Measurements from ENCODE around the gene ZNF446. TPM values are rescaled to one million over a fixed set of nuclear protein-coding genes. Genes with fewer than 3 reads are reported as not detected.
"Not testable (repeated sequence)": the region's sequence is repeated elsewhere in the genome, so short reads cannot be mapped to it uniquely, and the experiment has no call there.

ZNF446 gene
- total RNA-seq, 1 donor from 2014 or later, result 9.9 TPM

DNA sequence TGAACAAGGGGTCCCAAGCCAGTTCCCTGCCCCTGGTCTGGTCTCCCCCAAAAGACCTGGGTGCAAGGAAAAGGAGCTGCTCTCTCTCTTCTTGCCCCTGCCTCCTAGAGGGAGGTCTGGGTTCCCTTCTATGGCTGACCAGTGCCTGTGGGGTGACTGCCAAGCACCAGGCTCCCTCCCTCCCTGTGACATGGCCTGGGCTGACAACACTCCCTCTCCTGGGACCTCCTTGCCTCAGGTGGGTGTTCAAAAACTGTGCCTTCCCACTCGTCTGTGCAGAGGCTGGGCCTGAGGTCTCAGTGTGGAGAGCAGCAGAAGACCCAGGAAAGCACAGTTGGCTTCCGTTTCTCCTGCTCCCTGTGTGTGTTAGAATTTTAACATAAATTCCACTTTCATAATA lies 4.7 kb downstream of the ZNF446 start:
- Mint-ChIP-seq H3K27ac (ENCODE audit: unreplicated experiment) (no peak overlapping the region), H3K9me3 (ENCODE audit: unreplicated experiment) (no peaks in the 10 kb centered on the region), H3K4me1 (ENCODE audit: unreplicated experiment) (peaks cover 4% of the 10 kb centered on the region), H3K36me3 (ENCODE audit: low read depth, unreplicated experiment) (peaks cover 8% of the 10 kb centered on the region), H3K4me3 (ENCODE audit: unreplicated experiment) (peak overlapping the region; percentile 25), H3K27me3 (ENCODE audit: unreplicated experiment) (peaks cover 5% of the 10 kb centered on the region)
- TF ChIP-seq, protein P1, sequence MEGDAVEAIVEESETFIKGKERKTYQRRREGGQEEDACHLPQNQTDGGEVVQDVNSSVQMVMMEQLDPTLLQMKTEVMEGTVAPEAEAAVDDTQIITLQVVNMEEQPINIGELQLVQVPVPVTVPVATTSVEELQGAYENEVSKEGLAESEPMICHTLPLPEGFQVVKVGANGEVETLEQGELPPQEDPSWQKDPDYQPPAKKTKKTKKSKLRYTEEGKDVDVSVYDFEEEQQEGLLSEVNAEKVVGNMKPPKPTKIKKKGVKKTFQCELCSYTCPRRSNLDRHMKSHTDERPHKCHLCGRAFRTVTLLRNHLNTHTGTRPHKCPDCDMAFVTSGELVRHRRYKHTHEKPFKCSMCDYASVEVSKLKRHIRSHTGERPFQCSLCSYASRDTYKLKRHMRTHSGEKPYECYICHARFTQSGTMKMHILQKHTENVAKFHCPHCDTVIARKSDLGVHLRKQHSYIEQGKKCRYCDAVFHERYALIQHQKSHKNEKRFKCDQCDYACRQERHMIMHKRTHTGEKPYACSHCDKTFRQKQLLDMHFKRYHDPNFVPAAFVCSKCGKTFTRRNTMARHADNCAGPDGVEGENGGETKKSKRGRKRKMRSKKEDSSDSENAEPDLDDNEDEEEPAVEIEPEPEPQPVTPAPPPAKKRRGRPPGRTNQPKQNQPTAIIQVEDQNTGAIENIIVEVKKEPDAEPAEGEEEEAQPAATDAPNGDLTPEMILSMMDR (IDR thresholded peaks at IDR 0.05; ENCODE audit: unreplicated experiment), result no peak
- no peak for DNase-seq (ENCODE audit: low spot score)

DNA sequence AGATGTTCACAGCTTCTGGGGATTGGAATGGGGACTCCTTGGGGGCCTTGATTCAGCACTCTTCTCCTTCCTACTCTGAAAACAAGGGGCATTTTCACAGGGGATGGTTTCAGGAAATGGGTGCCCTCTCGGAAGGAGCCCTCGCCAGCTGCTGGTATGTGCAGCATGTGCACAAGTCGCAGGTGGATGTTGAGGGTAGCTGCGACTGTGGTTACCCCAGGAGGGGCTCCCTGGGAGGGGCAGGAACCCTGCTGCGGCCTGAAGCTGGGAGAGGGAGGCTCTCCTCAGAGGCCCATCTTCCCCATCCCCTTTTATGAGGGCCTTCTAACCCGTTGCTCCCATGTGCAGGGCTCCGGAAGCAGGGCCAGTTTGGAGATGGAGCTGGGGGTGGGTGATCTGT lies 6.2 kb downstream of the ZNF446 start:
- Mint-ChIP-seq H3K9me3 (ENCODE audit: unreplicated experiment) (no peaks in the 10 kb centered on the region), H3K27ac (ENCODE audit: unreplicated experiment) (no peak overlapping the region), H3K4me3 (ENCODE audit: unreplicated experiment) (no peak overlapping the region), H3K4me1 (ENCODE audit: unreplicated experiment) (no peaks in the 10 kb centered on the region), H3K27me3 (ENCODE audit: unreplicated experiment) (peaks cover 3% of the 10 kb centered on the region), H3K36me3 (ENCODE audit: low read depth, unreplicated experiment) (peaks cover 5% of the 10 kb centered on the region)
- TF ChIP-seq, protein P1 (IDR thresholded peaks at IDR 0.05; ENCODE audit: unreplicated experiment), result no peak
- no peak for DNase-seq (ENCODE audit: low spot score)

DNA sequence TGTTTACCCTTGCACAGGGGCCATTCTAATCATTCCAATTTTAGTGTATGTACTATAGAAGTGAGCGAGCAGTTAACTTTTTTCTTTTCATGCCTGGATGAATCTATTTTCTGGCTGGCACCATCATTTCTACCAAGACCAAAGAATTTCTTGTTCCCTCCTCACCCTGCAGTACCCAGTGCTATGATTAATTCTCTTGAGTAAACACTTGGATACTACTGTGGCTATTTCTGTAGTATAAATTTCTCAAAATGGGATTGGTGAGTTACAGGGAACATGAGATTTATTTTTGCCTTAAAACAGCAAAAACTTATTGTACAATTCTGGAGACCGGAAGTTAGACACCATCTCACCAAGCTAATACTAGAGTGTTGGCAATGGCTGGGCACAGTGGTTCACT lies 7.6 kb downstream of the ZNF446 start:
- no peaks in the 10 kb centered on the region for H3K9me3 Mint-ChIP-seq (ENCODE audit: unreplicated experiment)
- H3K4me3 Mint-ChIP-seq (ENCODE audit: unreplicated experiment), result no peak overlapping the region
- peaks cover 3% of the 10 kb centered on the region for H3K27me3 Mint-ChIP-seq (ENCODE audit: unreplicated experiment)
- TF ChIP-seq, protein P1 (IDR thresholded peaks at IDR 0.05; ENCODE audit: unreplicated experiment), result no peak
- DNase-seq (ENCODE audit: low spot score), result no peak
- H3K4me1 Mint-ChIP-seq (ENCODE audit: unreplicated experiment), result no peaks in the 10 kb centered on the region
- no peak overlapping the region for H3K27ac Mint-ChIP-seq (ENCODE audit: unreplicated experiment)
- peaks cover 5% of the 10 kb centered on the region for H3K36me3 Mint-ChIP-seq (ENCODE audit: low read depth, unreplicated experiment)

DNA sequence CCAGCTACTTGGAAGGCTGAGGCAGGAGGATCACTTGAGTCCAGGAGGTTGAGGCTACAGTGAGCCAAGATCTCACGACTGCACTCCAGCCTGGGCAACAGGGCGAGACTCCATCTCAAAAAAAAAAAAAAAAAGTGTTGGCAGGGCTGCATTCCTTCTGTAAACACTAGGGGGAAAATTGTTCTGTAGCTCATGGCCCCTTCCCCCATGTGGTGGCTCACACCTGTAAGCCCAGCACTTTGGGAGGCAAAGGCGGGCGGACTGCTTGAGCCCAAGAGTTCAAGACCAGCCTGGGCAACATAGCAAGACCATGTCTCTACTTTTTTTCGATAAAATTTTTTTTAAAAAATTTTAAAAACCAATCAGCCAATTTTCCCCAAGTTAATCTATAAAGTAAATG lies 8.2 kb downstream of the ZNF446 start:
- not testable (repeated sequence) for H3K9me3 Mint-ChIP-seq (ENCODE audit: unreplicated experiment); H3K27ac Mint-ChIP-seq (ENCODE audit: unreplicated experiment); H3K27me3 Mint-ChIP-seq (ENCODE audit: unreplicated experiment); DNase-seq (ENCODE audit: low spot score); H3K4me1 Mint-ChIP-seq (ENCODE audit: unreplicated experiment); H3K4me3 Mint-ChIP-seq (ENCODE audit: unreplicated experiment); H3K36me3 Mint-ChIP-seq (ENCODE audit: low read depth, unreplicated experiment)

DNA sequence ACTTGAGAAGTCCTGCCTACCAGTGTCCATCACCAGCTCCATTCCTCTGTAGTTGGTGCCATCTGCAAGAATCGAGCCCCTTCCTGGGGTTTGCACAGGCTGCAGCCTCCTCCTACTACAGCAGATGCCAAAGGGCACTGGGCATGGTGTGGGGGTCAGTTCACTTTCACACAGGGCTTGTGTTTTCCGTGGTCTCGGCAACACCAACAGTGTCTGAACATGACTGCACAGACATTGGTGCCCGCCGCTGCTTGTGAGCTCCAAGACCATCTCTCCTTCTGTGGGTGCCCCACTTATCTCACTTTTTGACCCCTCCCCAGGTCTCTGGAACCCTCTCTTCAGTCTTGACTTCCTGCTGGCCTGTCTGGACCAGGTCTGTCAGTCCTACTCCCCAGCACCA lies 15.2 kb downstream of the ZNF446 start:
- no peak overlapping the region for H3K4me3 Mint-ChIP-seq (ENCODE audit: unreplicated experiment)
- no peak for DNase-seq (ENCODE audit: low spot score)
- H3K9me3 Mint-ChIP-seq (ENCODE audit: unreplicated experiment), result no peaks in the 10 kb centered on the region
- peaks cover 3% of the 10 kb centered on the region for H3K27me3 Mint-ChIP-seq (ENCODE audit: unreplicated experiment)
- no peaks in the 10 kb centered on the region for H3K36me3 Mint-ChIP-seq (ENCODE audit: low read depth, unreplicated experiment)
- H3K27ac Mint-ChIP-seq (ENCODE audit: unreplicated experiment), result no peak overlapping the region
- TF ChIP-seq, protein P1 (IDR thresholded peaks at IDR 0.05; ENCODE audit: unreplicated experiment), result no peak
- no peaks in the 10 kb centered on the region for H3K4me1 Mint-ChIP-seq (ENCODE audit: unreplicated experiment)

DNA sequence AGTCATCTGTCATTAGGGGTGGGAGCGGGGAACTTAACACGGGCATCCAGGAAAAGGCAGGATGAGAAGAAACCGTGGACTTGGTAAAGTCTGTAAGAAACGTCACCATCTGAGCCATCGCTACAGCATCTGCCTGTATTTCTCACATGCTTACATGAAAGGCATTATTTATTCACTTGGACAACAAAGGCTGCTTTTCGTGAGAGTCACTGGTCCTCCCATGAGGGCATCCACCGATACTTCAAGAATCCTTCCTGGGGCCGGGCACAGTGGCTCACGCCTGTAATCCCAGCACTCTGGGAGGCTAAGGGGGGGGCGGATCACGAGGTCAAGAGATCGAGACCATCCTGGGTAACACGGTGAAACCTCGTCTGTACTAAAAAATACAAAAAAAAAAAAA lies 16.1 kb downstream of the ZNF446 start:
- DNase-seq (ENCODE audit: low spot score), result no peak
- Mint-ChIP-seq H3K4me1 (ENCODE audit: unreplicated experiment) (no peaks in the 10 kb centered on the region), H3K9me3 (ENCODE audit: unreplicated experiment) (no peaks in the 10 kb centered on the region), H3K27ac (ENCODE audit: unreplicated experiment) (no peak overlapping the region), H3K36me3 (ENCODE audit: low read depth, unreplicated experiment) (no peaks in the 10 kb centered on the region), H3K27me3 (ENCODE audit: unreplicated experiment) (peaks cover 8% of the 10 kb centered on the region), H3K4me3 (ENCODE audit: unreplicated experiment) (no peak overlapping the region)
- TF ChIP-seq, protein P1 (IDR thresholded peaks at IDR 0.05; ENCODE audit: unreplicated experiment), result no peak

All from endothelial cell (in vitro differentiated cells).